Inferior parietal cortex (tissue), 1 donor: ENCODE measurements around the gene FADS3.
A peak's percentile ranks its signal among the peaks of the same experiment; 100 is the strongest.

ENCODE experiments used
- DNase-seq: peaks from one replicate; pipeline ENCODE4 v3.0.0-alpha.2; 2016; ENCODE audit errors: extremely low spot score

Gene FADS3

GRCh38 chr11:61880031-61880430, 11.3 kb downstream of the FADS3 start:
- DNase-seq: no peak

- no peak for DNase-seq
Measured at GRCh38 chr11:61879152-61879551, 12.2 kb downstream of the FADS3 start.

- no peak for DNase-seq
Measured at GRCh38 chr11:61875698-61876097, 15.6 kb downstream of the FADS3 start.

GRCh38 chr11:61874853-61875252, 16.5 kb downstream of the FADS3 start:
- DNase-seq: no peak

GRCh38 chr11:61874377-61874809, 17.0 kb downstream of the FADS3 start:
- no peak for DNase-seq

GRCh38 chr11:61873588-61874376, 17.6 kb downstream of the FADS3 start:
- no peak for DNase-seq

GRCh38 chr11:61872935-61873565, 18.3 kb downstream of the FADS3 start:
- no peak for DNase-seq

GRCh38 chr11:61871158-61871597, 20.2 kb downstream of the FADS3 start:
- DNase-seq: peak; percentile 79

- DNase-seq: no peak
Measured at GRCh38 chr11:61870541-61871031, 20.8 kb downstream of the FADS3 start.

GRCh38 chr11:61869708-61870451, 21.5 kb downstream of the FADS3 start:
- DNase-seq: no peak

GRCh38 chr11:61869429-61869707, 22.0 kb downstream of the FADS3 start:
- no peak for DNase-seq

GRCh38 chr11:61868571-61869428, 22.5 kb downstream of the FADS3 start:
- DNase-seq: no peak

- DNase-seq: no peak
Measured at GRCh38 chr11:61866958-61867343, 24.4 kb downstream of the FADS3 start.

GRCh38 chr11:61866231-61866957, 25.0 kb downstream of the FADS3 start:
- no peak for DNase-seq

GRCh38 chr11:61864814-61865775, 26.2 kb downstream of the FADS3 start:
- DNase-seq: no peak

GRCh38 chr11:61863548-61864081, 27.7 kb downstream of the FADS3 start:
- no peak for DNase-seq

GRCh38 chr11:61862714-61863547, 28.4 kb downstream of the FADS3 start:
- no peak for DNase-seq

GRCh38 chr11:61861634-61862033, 29.7 kb downstream of the FADS3 start:
- DNase-seq: no peak
